Renal cortex interstitium (tissue), 11 donors: ENCODE measurements around the gene GJC2. TPM values are rescaled to one million over a fixed set of nuclear protein-coding genes. Genes with fewer than 3 reads are reported as not detected.
"Not testable (repeated sequence)": the region's sequence is repeated elsewhere in the genome, so short reads cannot be mapped to it uniquely, and the experiment has no call there.

Experiments
- DNase-seq, 11 donors: peaks; one replicate each; pipeline ENCODE4 v3.0.0-alpha.2; 2013; ENCODE audit warnings: low read depth in 9 of 11, low spot score in 4 of 11; ENCODE audit errors: extremely low read depth in 1 of 11
- polyA plus RNA-seq, 3 donors: library from polyadenylated mRNA; unstranded; fragments of 120-200 nt; gene quantifications; one replicate each; pipeline ENCODE4 v1.2.1, GENCODE V29; 2013; ENCODE audit not compliant: insufficient read length in 3 of 3

Gene GJC2
- polyA plus RNA-seq, 3 donors: 0.56 to 1.1 (median 1.0) TPM

DNA sequence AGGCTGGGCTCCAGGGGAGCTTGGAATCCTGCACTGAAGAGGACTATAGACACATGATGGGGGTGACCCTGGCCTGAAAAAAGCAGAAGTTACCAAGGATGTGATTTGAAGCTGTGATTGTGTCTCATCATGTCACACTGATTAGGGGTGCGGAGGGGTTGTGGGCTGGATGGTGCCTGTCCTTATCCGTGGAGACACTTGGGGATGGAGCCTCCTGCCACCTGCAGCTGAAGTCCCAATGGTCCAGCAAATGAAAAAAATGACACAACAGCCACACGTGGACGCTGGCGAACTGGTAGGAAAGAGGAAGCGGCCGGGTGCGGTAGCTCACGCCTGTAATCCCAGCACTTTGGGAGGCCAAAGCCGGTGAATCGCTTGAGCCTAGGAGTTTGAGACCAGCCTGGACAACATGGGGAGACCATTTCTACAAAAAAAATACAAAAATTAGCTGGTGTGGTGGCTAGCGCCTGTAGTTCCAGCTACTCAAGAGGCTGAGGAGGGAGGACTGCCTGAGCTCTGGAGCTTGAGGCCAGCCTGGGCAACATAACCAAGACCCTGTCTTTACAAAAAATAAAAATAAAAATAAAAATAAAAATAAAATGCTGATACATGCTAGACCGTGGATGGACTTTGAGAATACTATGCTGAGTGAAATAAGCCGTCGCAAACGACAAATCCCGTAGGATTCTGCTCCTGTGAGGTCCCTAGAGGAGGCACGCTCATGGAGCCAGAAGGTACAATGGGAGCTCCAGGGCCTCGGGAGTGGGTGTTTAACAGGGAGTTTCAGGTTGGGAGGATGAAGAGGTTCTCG is 15.0 kb downstream of the GJC2 start:
- no peak for DNase-seq

DNA sequence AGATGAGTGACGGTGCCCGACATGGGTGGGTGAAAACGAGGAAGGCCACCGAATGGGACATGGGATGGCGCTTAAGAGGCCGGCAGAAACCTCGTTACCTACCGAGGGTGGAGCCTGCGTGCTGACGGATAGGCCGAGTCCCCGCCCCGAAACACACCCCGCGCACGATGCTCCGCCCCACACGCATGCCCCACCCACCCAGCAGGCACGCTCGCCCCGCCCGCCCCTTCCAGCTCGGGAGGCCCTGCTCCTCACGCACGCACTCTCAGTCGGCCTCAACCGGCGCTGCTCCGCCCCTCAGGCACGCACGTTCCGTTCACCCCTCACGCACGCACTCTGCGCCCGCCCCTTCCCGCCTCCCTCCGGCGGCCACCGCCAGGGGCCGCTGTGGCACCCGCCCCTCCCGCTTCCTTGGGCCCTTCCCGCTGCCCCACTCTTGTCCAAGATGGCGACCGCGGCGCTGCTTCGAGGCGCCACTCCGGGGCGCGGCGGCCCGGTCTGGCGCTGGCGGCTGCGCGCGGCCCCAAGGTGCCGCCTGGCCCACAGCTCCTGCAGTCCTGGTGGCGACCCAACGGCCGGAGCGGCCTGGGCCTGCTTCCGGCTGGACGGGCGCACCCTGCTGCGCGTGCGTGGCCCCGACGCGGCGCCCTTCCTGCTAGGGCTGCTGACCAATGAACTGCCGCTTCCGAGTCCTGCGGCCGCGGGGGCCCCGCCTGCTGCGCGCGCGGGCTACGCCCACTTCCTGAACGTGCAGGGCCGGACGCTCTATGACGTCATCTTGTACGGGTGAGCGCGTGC is 15.8 kb downstream of the GJC2 start, which contains the start of gene IBA57:
Gene IBA57, plus strand, starts transcription at position 433 of the 798 bp plus-strand sequence. Its CDS starts 13 bp downstream, at position 446.
- DNase-seq: peak; percentile 89 to 97 (median 96)

DNA sequence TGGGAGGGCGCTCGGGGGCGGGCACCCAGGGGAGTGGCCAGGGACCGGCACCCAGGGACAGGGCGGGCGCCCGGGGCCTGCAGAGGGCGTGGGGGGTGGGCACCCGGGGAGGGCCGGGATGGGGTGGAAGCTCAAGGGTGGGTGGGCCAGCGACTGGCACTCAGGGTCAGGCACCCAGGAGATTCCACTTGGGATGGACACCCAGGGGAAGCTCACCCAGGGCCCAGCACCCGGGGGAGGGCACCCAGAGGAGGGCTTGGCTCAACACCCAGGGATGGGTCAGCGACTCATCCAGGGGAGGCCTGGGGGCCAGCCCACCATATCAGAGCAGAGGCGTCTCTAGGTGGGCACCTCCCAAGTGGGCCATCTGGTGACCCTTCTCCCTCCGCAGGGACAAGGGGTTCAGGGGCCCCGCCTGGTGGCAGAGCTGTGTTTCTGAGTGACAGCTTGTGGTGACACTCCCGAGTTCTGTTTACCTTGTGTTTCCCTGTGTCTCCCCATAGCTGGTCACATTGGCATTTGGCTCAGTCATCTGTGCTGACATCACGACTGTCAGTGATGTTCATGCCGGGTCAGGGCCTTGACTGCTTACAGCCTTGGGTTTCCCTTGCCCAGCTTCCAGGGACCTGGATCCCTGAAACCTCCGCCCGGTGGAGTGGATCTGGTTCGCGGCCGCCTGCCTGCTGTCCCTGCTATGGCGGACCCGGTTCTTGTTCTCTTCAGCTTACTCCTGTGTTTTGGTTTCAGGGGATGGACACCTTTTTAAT is 16.6 kb downstream of the GJC2 start:
- peak in 3 of 11 donors; percentile 44 to 49 (median 48) for DNase-seq

DNA sequence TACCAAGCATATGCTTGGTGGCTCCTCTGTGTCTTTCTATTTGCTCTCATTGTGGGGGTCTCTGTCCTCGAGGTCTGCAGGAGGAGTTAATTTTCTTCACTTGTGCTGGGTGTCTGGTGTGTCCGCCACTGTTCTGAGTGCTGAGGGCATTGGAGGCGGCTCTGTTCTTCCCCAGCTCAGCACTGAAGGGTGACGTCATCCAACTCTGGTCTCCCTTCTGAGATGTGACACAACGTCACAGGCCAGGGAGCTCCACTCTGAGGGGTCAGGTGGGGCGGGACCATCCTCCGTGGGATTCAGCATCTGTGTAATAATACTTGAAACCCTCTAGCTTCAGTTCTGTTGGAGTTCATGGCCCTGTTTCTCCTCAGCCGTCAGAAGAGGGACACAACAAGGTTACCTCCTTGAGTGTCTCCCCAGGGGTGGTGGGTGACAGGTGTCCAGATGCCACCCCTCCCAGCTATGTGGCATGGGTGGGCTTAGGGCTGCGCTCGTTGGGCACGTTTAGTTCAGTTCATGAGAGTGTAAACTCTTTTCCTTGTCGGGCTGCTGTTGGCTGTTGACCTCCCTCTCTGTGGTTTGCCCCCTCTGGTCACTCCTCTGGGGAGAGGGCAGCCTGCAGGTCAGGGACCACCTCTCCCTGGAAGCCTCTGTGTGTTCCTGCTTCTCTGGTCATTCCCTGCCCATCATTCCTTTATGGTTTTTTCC is 19.0 kb downstream of the GJC2 start:
- DNase-seq: no peak

DNA sequence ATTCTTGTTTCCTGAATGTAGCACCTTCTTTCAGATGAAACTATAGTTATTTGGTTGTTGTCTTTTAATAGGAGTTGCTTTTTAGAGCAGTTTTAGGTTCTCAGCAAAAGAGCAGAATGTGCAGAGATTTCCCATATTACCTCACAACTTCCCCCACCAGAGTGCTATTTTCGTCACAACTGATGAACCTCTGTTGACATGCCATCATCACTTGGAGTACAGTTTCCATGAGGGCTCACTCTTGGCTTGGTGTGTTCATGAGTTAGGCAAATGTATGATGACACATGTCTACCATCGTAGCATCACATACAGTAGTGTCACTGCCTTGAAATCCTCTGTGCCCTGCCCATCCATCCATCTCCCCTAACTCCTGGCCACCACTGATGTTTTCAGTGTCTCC is 19.6 kb downstream of the GJC2 start:
- no peak for DNase-seq

DNA sequence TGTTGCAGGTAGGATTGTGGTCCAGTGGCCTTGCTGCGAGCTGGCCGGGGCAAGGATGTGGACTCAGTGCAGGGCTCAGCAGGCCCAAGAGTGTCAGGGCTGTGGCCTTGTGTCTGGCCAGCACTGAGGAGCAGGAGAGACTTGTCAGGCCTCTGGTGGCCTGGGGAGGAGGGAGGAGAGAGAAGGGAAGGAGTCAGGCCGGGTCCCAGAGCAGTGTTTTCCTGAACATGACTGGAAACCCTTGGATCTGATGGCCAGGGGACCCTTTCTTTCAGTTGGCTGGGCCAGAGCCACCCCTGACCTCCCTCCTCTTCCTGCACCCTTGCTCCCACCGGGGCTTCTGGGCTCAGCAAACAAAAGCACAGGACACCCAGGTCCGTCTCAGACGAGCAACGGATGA is 20.9 kb downstream of the GJC2 start:
- no peak for DNase-seq

DNA sequence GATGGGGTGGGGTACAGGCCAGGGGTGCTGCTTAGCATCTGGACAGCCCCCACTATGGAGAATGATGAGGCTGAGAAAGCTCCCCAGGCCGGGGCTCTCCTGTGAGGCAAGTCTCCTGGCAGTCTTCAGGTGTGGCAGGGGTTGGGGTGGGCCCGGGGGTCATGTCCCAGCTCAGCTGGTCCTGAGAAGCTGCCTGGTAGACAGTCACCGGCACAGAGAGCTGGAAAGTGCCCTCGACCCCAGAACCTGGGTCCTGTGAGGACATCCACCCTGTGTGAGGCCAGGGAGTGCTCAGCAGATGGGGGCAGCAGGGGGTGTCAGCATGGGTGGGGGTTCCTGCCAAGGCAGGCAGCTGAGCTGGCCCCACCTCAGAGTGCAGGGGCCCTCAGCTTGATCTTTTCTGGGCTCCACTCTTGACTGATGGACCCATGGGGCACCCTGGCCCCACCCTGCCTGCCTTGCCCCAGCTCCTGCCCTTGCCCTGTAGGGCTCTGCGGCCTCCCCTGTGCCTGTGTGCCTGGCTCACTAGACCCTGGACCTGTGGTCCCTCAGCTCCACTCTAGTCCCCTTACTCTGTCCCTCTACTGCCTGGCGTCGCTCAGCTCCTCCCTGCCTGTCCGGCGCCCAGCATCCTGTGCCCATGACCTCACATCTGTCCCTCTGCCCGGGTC is 21.6 kb downstream of the GJC2 start:
- no peak for DNase-seq

DNA sequence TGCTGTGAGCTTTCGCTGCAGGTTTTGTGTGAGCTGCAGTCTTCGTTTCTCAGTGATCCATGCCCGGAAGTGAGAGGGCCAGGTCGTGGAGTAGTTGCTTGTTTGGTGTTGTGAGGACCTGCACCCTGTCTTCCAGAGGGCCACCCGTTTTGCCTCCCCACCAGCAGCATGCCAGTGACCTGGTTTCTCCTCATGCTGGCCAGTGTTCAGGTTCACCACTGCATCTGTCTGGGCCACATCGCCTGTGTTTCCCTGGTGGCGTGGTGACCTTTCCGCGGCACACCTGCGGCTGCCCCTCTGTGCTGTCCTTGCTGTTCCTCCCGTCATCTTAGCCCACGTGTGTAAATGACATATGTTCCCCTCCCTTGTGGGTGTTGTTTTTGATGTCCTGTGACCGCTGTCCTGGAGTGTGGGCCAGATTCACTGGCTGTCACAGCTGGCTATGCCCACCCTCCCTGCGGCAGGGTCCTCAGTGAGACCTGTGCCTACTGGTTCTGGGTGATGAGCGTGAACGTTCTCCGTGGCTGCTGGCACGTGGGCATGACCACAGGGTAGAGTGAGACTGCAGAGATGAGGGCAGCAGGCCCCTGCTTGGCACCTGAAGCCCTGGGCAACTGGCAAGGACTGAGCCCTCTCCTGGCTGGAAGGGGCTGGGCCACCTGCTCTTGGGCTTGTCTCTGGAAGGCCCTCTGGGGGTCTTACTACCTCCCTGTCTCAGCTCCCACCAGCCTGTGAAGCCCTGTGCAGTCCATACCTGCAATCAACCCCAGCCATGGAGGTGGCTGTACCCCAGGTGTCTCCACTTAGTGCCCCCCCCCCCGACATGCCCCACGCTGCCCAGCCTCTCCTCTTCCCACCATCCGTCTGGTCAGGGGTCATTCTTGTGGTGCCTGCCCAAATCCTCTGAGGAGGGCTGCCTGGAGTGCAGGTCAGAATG is 23.1 kb downstream of the GJC2 start:
- DNase-seq: no peak

DNA sequence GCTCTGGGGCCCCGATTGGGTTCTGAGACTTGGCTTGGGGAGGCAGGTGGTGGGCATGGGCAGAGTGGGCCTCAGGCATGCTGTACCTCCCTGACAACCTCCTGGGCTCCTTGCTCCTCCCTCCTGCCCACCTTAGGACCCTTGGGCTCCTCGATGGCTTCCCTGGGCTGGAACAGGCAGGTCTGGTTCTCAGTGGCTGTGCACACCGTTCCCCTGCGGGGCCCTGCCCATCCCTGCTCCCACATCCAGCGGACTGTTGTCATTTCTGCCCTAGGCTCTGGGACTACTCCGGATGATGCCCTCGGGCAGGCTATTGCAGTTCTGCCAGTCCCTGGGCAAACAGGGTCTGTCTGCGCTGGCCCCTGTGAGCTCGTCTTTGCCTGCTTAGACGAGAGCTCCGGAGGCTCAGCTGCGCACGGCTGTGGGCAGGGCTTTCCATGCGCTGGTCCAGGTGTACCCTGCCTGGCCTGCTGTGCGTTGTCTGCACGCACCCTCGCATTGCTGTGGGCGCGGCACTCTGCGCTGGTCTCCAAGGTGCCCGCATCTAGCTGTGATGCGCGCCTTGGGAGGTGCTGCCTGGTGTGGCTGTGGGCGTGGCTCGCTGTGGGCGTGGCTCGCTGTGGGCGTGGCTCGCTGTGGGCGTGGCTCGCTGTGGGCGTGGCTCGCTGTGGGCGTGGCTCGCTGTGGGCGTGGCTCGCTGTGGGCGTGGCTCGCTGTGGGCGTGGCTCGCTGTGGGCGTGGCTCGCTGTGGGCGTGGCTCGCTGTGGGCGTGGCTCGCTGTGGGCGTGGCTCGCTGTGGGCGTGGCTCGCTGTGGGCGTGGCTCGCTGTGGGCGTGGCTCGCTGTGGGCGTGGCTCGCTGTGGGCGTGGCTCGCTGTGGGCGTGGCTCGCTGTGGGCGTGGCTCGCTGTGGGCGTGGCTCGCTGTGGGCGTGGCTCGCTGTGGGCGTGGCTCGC is 24.1 kb downstream of the GJC2 start:
- not testable (repeated sequence) for DNase-seq

DNA sequence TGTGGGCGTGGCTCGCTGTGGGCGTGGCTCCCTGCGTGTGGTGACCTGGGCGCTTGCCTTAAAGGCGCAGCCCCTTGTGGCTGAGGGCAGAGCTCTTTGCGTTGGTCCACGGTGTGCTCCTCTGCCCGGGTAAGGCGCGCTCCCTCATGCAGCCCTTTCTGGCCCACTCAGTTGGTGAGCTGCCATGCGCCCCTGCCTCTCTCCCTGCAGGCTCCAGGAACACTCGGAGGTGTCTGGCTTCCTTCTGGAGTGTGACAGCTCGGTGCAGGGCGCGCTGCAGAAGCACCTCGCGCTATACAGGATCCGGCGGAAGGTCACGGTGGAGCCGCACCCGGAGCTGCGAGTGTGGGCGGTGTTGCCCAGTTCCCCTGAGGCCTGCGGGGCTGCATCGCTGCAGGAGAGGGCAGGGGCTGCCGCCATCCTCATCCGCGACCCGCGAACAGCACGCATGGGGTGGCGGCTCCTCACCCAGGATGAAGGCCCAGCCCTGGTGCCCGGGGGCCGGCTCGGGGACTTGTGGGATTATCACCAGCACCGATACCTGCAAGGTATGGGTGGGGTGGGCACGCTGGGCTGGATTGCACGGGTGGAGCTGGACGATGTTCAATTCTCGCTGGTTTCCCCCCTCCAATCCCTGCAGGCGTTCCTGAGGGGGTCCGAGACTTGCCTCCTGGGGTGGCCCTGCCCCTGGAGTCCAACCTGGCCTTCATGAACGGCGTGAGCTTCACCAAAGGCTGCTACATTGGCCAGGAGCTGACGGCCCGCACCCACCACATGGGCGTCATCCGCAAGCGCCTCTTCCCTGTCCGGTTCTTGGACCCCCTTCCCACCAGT is 25.0 kb downstream of the GJC2 start:
- DNase-seq: no peak

DNA sequence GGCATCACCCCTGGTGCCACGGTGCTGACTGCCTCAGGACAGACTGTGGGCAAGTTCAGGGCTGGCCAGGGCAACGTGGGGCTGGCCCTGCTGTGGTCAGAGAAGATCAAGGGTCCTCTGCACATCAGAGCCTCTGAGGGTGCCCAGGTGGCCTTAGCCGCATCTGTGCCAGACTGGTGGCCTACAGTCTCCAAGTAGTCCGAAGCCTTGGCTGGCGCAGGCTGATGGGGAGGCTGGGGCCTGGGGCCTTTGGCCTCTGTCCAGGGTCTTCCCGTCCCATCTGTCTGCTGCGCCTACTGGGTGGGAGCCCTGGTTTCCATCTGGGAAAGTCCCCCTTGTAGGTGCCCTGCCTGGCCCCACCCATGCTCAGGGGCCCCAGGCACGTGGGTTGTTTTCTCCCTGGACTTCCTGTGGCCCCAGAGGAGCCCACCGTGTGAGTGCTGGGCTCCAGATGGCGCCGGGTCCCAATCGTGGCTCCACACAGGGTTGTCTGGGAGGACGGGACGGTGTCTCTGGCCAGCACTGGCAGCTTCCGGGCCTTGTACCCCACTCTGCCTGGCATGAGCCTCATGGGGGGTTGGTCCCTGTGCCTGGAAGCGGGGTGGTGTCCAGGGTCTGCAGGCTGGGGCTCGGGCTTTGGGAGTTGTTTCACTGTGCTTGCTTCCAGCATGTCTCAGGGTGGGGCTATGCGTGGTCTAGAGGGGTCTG is 25.7 kb downstream of the GJC2 start:
- DNase-seq: no peak

DNA sequence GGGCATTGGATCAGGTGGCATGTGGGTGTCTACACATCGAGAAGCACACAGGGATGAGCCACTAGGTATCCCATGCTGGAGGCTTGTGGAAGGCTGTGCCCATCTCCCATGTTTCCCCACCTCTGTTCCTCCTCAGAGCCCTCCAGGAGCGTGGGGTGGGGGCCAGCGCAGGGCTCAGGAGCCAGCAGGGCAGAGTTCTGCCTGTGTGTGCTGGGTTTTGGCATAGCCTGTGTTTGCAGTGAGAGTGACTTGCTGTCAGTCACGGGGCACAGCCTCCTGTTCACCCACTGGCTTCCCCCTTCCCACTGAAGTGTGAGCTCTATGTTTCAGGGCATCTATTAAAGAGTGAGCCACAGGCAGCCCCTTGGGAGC is 26.3 kb downstream of the GJC2 start:
- DNase-seq: no peak

DNA sequence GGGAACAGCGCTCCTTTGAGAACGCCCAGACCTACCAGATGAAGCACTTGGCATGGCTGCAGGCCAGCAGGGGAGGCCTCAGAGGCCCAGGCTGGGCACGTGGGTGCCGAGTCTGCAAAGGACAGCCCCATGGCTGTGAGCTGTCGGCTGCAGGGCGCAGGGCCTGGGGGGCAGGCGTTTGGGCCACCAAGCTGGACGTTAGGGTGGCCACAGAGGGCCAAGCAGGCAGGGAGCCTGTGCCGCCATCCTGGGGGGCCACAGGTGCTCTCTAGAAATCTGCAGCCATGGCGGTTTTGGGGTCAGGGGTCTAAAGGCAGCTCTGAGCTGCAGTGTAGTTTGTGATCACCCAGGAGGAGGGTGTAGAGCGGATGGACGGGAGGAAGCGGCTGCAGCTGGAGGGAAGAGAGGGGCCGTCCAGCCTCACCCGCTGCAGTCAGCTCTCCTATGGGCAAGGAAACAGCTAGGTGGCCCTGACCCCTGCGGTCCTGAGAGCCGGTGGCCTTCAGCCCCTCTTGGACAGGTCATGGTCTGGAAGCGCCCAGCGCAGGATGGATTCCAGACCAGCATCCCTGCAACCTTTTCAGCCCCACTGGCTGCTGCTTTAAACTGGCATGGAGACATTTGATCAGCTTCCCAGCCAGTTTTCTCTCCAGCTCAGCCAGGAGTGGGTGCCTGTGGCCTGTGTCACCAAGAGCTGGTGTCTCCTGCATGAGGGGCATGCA is 26.9 kb downstream of the GJC2 start:
- DNase-seq: no peak

DNA sequence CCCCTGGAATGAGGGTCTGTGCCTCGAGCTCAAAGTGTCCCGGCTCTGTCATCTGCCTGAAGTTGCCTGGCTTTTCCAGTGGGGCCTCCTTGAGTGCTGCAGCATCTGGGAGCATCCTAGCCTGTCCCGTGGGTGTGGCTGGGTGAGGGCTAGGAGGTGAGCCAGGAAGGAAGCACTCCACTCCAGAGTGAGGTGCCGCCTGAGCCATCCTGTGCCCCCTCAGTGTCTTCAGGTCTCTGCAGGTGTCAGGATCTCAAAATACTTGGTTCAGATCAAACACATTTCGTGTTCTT is 27.4 kb downstream of the GJC2 start:
- no peak for DNase-seq
